ENCODE results near the gene TLR9.

TLR9 gene

DNA sequence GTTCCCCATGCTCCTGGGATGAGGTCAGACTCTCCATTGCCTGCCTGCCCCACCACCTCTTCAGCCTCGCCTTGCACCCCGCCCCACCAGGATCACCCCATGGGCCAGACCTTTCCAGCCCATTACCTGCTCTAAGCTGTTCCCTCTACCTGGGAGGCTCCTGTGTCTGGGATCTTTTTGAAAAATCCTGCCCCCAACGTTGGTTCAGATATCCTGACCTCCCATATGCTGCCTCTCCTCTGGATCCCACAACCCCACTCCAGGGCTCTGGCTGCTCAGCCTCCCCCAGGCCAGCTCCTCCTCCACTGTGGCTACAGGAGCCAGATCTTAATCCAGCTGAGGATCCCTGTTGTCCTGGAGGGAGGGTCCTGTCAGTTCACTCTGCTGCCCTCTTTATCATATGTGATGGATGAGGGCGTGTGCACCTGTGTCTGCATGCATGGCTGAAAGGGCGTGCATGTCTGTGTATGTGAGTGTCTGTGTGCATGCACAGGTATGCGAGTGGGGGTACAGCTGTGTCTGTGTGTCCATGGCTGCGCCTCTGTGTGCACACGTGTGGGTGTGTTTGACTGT lies 49.2 kb downstream of the TLR9 start:
- H3K9me3 ChIP-seq (ENCODE audit: control insufficient read depth, low read length) = no peaks in the 10 kb centered on the region
- peaks cover 0 to 8% of the 10 kb centered on the region in 2 experiments for H3K27me3 ChIP-seq (ENCODE audit: control insufficient read depth in 1 of 2, insufficient read depth in 1 of 2, low read length in 2 of 2)
- no peak overlapping the region for H2BK15ac ChIP-seq (ENCODE audit: low read depth, poor library complexity, severe bottlenecking)
- H3K36me3 ChIP-seq (ENCODE audit: control insufficient read depth in 1 of 2, insufficient read depth in 2 of 2, low read depth in 1 of 2, low read length in 2 of 2) = no peaks in the 10 kb centered on the region
- no peak overlapping the region for H3K23ac ChIP-seq (ENCODE audit: low read length in 2 of 2)
- WGBS = 92% methylated on average over 8 of the region's 8 CpGs
- H4K8ac ChIP-seq (ENCODE audit: low read length) = no peak overlapping the region
- no peak overlapping the region for H2AK5ac ChIP-seq (ENCODE audit: low read length, severe bottlenecking)
- H3K79me1 ChIP-seq (replicated peaks; ENCODE audit: low read length, poor library complexity, severe bottlenecking) = no peaks in the 10 kb centered on the region
- H3K27ac ChIP-seq (ENCODE audit: low read length, poor library complexity, severe bottlenecking) = no peak overlapping the region
- no peak overlapping the region for H3K4ac ChIP-seq (ENCODE audit: low read depth in 1 of 2, low read length in 2 of 2)
- H3K14ac ChIP-seq (ENCODE audit: low read length in 2 of 2) = no peak overlapping the region
- no peak overlapping the region for H2BK120ac ChIP-seq (ENCODE audit: low read depth, low read length)
- no peak overlapping the region for H4K91ac ChIP-seq (ENCODE audit: low read length)
- DNase-seq = no peak
- no peak overlapping the region for H3K9ac ChIP-seq (ENCODE audit: low read length)
- H2AFZ ChIP-seq (ENCODE audit: low read depth, low read length) = no peak overlapping the region
- H3K4me3 ChIP-seq (ENCODE audit: insufficient read depth in 1 of 2, low read depth in 1 of 2, low read length in 2 of 2) = no peak overlapping the region
- no peak overlapping the region for H3K4me2 ChIP-seq (ENCODE audit: low read length, poor library complexity, severe bottlenecking)
- H2BK12ac ChIP-seq (ENCODE audit: low read length in 2 of 2) = no peak overlapping the region
- H2BK5ac ChIP-seq (ENCODE audit: low read depth, low read length, poor library complexity, severe bottlenecking) = no peak overlapping the region
- no peak overlapping the region for H3K18ac ChIP-seq (ENCODE audit: low read depth in 1 of 2, low read length in 2 of 2)
- H3K4me1 ChIP-seq (ENCODE audit: control insufficient read depth, insufficient read depth, low read depth, low read length) = no peaks in the 10 kb centered on the region

DNA sequence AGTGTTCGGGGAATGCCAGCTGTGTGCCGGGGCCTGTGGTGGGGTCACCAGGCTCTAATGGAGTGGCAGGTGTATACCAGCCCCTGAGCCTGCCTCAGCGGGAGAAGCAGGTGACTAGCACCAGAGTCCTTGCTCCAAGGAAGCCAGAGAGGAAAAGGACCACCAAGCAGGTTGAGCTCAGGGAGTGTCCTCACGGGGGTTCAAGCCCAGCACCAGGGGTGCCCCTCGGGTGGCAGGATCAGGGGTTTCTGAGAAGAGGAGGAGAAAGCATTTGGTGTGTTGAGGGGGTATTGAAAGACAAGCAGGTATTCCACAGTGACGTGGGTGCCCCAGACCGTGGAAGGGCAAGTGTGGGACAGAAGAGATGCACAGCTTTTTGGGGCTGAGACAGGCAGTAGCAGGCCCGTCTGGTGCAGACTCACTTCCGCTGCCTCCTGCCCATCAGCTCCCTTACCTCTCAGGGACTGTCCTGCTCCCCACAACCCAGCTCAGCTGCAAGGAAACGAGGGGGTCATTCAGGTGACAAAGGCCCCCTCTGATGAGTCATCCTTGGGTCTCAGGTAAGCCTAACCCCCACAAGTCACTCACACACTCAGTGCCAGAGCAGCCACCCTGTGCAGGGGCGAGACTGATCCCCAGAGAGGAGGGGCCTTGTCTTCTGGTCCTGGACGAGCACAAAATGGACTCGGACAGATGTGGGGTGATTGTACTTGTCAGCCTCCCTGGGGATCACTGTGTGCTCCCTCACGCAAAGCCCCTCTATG lies 49.8 kb downstream of the TLR9 start:
- no peak overlapping the region for H2AFZ ChIP-seq (ENCODE audit: low read depth, low read length)
- DNase-seq = no peak
- H4K8ac ChIP-seq (ENCODE audit: low read length) = no peak overlapping the region
- H2AK5ac ChIP-seq (ENCODE audit: low read length, severe bottlenecking) = no peak overlapping the region
- no peak overlapping the region for H2BK120ac ChIP-seq (ENCODE audit: low read depth, low read length)
- H3K23ac ChIP-seq (ENCODE audit: low read length in 2 of 2) = no peak overlapping the region
- H2BK12ac ChIP-seq (ENCODE audit: low read length in 2 of 2) = no peak overlapping the region
- H3K18ac ChIP-seq (ENCODE audit: low read depth in 1 of 2, low read length in 2 of 2) = no peak overlapping the region
- no peak overlapping the region for H3K4me3 ChIP-seq (ENCODE audit: insufficient read depth in 1 of 2, low read depth in 1 of 2, low read length in 2 of 2)
- peaks cover 0 to 8% of the 10 kb centered on the region in 2 experiments for H3K27me3 ChIP-seq (ENCODE audit: control insufficient read depth in 1 of 2, insufficient read depth in 1 of 2, low read length in 2 of 2)
- H3K4ac ChIP-seq (ENCODE audit: low read depth in 1 of 2, low read length in 2 of 2) = no peak overlapping the region
- H3K9ac ChIP-seq (ENCODE audit: low read length) = no peak overlapping the region
- H3K4me1 ChIP-seq (ENCODE audit: control insufficient read depth, insufficient read depth, low read depth, low read length) = no peaks in the 10 kb centered on the region
- H3K14ac ChIP-seq (ENCODE audit: low read length in 2 of 2) = no peak overlapping the region
- H3K27ac ChIP-seq (ENCODE audit: low read length, poor library complexity, severe bottlenecking) = no peak overlapping the region
- WGBS = 87% methylated on average over 14 of the region's 14 CpGs
- H2BK5ac ChIP-seq (ENCODE audit: low read depth, low read length, poor library complexity, severe bottlenecking) = no peak overlapping the region
- no peaks in the 10 kb centered on the region for H3K36me3 ChIP-seq (ENCODE audit: control insufficient read depth in 1 of 2, insufficient read depth in 2 of 2, low read depth in 1 of 2, low read length in 2 of 2)
- H4K91ac ChIP-seq (ENCODE audit: low read length) = no peak overlapping the region
- H3K4me2 ChIP-seq (ENCODE audit: low read length, poor library complexity, severe bottlenecking) = no peak overlapping the region
- H2BK15ac ChIP-seq (ENCODE audit: low read depth, poor library complexity, severe bottlenecking) = no peak overlapping the region
- no peaks in the 10 kb centered on the region for H3K79me1 ChIP-seq (replicated peaks; ENCODE audit: low read length, poor library complexity, severe bottlenecking)
- no peaks in the 10 kb centered on the region for H3K9me3 ChIP-seq (ENCODE audit: control insufficient read depth, low read length)

DNA sequence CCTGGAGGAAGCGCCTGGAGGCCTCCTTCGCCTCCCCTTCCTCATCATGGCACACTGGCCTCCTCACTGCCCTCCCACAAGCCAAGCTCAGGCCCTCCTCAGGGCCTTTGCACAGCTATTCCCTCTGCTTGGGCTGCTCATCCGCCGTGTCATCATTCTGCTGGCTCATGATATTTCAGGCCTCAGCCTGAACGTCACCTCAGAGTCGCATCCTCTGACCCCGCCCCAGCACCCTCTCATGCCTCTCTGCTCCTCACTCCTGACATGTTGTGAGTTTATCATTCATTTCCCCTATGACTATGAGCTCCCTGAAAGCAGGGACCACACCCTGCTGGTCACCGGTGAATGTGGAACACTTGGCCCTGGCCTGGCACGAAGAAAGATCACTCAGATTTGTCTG lies 50.5 kb downstream of the TLR9 start:
- H2BK5ac ChIP-seq (ENCODE audit: low read depth, low read length, poor library complexity, severe bottlenecking) = no peak overlapping the region
- no peak overlapping the region for H3K4me2 ChIP-seq (ENCODE audit: low read length, poor library complexity, severe bottlenecking)
- WGBS = 84% methylated on average over 9 of the region's 9 CpGs
- H3K27ac ChIP-seq (ENCODE audit: low read length, poor library complexity, severe bottlenecking) = no peak overlapping the region
- no peak overlapping the region for H3K4me3 ChIP-seq (ENCODE audit: insufficient read depth in 1 of 2, low read depth in 1 of 2, low read length in 2 of 2)
- no peak overlapping the region for H2AK5ac ChIP-seq (ENCODE audit: low read length, severe bottlenecking)
- no peak overlapping the region for H2BK120ac ChIP-seq (ENCODE audit: low read depth, low read length)
- H3K79me1 ChIP-seq (replicated peaks; ENCODE audit: low read length, poor library complexity, severe bottlenecking) = no peaks in the 10 kb centered on the region
- H2AFZ ChIP-seq (ENCODE audit: low read depth, low read length) = no peak overlapping the region
- peak overlapping the region in 1 of 2 experiments; percentile 44 for H3K14ac ChIP-seq (ENCODE audit: low read length in 2 of 2)
- H2BK15ac ChIP-seq (ENCODE audit: low read depth, poor library complexity, severe bottlenecking) = no peak overlapping the region
- no peak overlapping the region for H3K23ac ChIP-seq (ENCODE audit: low read length in 2 of 2)
- no peak overlapping the region for H3K4ac ChIP-seq (ENCODE audit: low read depth in 1 of 2, low read length in 2 of 2)
- no peaks in the 10 kb centered on the region for H3K4me1 ChIP-seq (ENCODE audit: control insufficient read depth, insufficient read depth, low read depth, low read length)
- H2BK12ac ChIP-seq (ENCODE audit: low read length in 2 of 2) = no peak overlapping the region
- H3K18ac ChIP-seq (ENCODE audit: low read depth in 1 of 2, low read length in 2 of 2) = no peak overlapping the region
- no peaks in the 10 kb centered on the region for H3K9me3 ChIP-seq (ENCODE audit: control insufficient read depth, low read length)
- no peak for DNase-seq
- no peaks in the 10 kb centered on the region for H3K36me3 ChIP-seq (ENCODE audit: control insufficient read depth in 1 of 2, insufficient read depth in 2 of 2, low read depth in 1 of 2, low read length in 2 of 2)
- peaks cover 0 to 8% of the 10 kb centered on the region in 2 experiments for H3K27me3 ChIP-seq (ENCODE audit: control insufficient read depth in 1 of 2, insufficient read depth in 1 of 2, low read length in 2 of 2)
- no peak overlapping the region for H4K8ac ChIP-seq (ENCODE audit: low read length)
- no peak overlapping the region for H3K9ac ChIP-seq (ENCODE audit: low read length)
- no peak overlapping the region for H4K91ac ChIP-seq (ENCODE audit: low read length)

DNA sequence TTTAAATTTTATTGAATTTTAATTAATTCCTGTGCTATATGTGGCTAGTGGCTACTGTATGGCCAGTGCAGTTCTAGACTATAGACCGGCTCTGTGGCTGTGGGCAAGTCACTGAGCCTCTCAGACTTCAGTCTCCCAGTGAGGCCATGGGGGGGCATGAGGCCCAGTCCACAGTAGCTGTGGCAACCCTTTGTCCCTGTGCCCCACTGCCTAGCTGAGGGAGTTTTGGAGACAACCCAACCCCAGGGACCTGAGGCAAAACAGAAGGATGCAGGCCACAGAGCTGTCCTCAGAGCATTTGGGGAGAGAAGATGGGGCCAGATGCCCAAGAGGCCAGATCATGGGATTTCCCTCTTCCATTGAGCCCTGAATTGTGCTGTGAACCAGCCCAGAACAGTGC lies 52.3 kb downstream of the TLR9 start:
- H4K8ac ChIP-seq (ENCODE audit: low read length) = no peak overlapping the region
- H3K4ac ChIP-seq (ENCODE audit: low read depth in 1 of 2, low read length in 2 of 2) = no peak overlapping the region
- H3K27me3 ChIP-seq (ENCODE audit: control insufficient read depth in 1 of 2, insufficient read depth in 1 of 2, low read length in 2 of 2) = no peaks in the 10 kb centered on the region
- no peak overlapping the region for H3K4me2 ChIP-seq (ENCODE audit: low read length, poor library complexity, severe bottlenecking)
- H3K14ac ChIP-seq (ENCODE audit: low read length in 2 of 2) = no peak overlapping the region
- H3K9me3 ChIP-seq (ENCODE audit: control insufficient read depth, low read length) = no peaks in the 10 kb centered on the region
- no peak overlapping the region for H3K23ac ChIP-seq (ENCODE audit: low read length in 2 of 2)
- no peak overlapping the region for H3K18ac ChIP-seq (ENCODE audit: low read depth in 1 of 2, low read length in 2 of 2)
- no peak overlapping the region for H2BK15ac ChIP-seq (ENCODE audit: low read depth, poor library complexity, severe bottlenecking)
- H2AK5ac ChIP-seq (ENCODE audit: low read length, severe bottlenecking) = no peak overlapping the region
- no peak overlapping the region for H2BK5ac ChIP-seq (ENCODE audit: low read depth, low read length, poor library complexity, severe bottlenecking)
- no peak overlapping the region for H3K27ac ChIP-seq (ENCODE audit: low read length, poor library complexity, severe bottlenecking)
- no peak overlapping the region for H2BK120ac ChIP-seq (ENCODE audit: low read depth, low read length)
- no peak overlapping the region for H2BK12ac ChIP-seq (ENCODE audit: low read length in 2 of 2)
- no peak overlapping the region for H2AFZ ChIP-seq (ENCODE audit: low read depth, low read length)
- no peak overlapping the region for H3K4me3 ChIP-seq (ENCODE audit: insufficient read depth in 1 of 2, low read depth in 1 of 2, low read length in 2 of 2)
- DNase-seq = no peak
- H3K79me1 ChIP-seq (replicated peaks; ENCODE audit: low read length, poor library complexity, severe bottlenecking) = no peaks in the 10 kb centered on the region
- H3K36me3 ChIP-seq (ENCODE audit: control insufficient read depth in 1 of 2, insufficient read depth in 2 of 2, low read depth in 1 of 2, low read length in 2 of 2) = no peaks in the 10 kb centered on the region
- 100% methylated on average over 1 of the region's 1 CpG for WGBS
- H3K4me1 ChIP-seq (ENCODE audit: control insufficient read depth, insufficient read depth, low read depth, low read length) = no peaks in the 10 kb centered on the region
- no peak overlapping the region for H3K9ac ChIP-seq (ENCODE audit: low read length)
- no peak overlapping the region for H4K91ac ChIP-seq (ENCODE audit: low read length)

Data from mesenchymal stem cell (in vitro differentiated cells and primary cell).